Naive thymus-derived CD8-positive, alpha-beta T cell (primary cell): ENCODE data around the gene GPRASP1. TPM values are rescaled to one million over a fixed set of nuclear protein-coding genes. Genes with fewer than 3 reads are reported as not detected.

Source experiments
- ATAC-seq, 2 donors: fragments of 150-1000 bp; cut with Tn5 transposase in 1 of 2; sonication (Bioruptor Pico), chemical (Tn5 transposase) in 1 of 2; 1 replicate in 1 of 2; 2 replicates in 1 of 2; pipeline ENCODE4 v1.10.0; 2021; ENCODE audit warnings: mild to moderate bottlenecking in 2 of 2, moderate library complexity in 2 of 2
- POLR2A ChIA-PET: fragments of 350-600 bp; sonication (Branson Sonifier 250); formaldehyde crosslinking; loops from one replicate; lab custom pipeline; 2021; ENCODE audit warnings: antibody characterized with exemption; lab: Charles Lee
- DNase-seq, 10 donors: peaks; one replicate each; pipeline versions ENCODE4 v3.0.0 to v3.0.0-alpha.2; 2020 to 2022
- H3K27ac Mint-ChIP-seq, 10 donors: one replicate each; pipeline ENCODE4 v1.8.0; 2020 to 2022; ENCODE audit warnings: mild to moderate bottlenecking in 10 of 10, mixed read lengths in 10 of 10, moderate library complexity in 4 of 10, inconsistent platforms in 1 of 10
- H3K27me3 Mint-ChIP-seq, 5 donors: one replicate each; pipeline ENCODE4 v1.8.0; 2021 to 2022; ENCODE audit warnings: mixed read lengths in 5 of 5
- H3K36me3 Mint-ChIP-seq, 3 donors: one replicate each; pipeline ENCODE4 v1.8.0; 2020 to 2022; ENCODE audit warnings: mixed read lengths in 3 of 3, mild to moderate bottlenecking in 2 of 3, inconsistent platforms in 1 of 3
- H3K4me1 Mint-ChIP-seq, 4 donors: one replicate each; pipeline ENCODE4 v1.8.0; 2021 to 2022; ENCODE audit warnings: mixed read lengths in 4 of 4
- H3K4me3 Mint-ChIP-seq, 10 donors: one replicate each; pipeline ENCODE4 v1.8.0; 2020 to 2022; ENCODE audit warnings: mild to moderate bottlenecking in 10 of 10, mixed read lengths in 10 of 10, moderate library complexity in 6 of 10, inconsistent platforms in 1 of 10
- H3K9me3 Mint-ChIP-seq, 9 donors: one replicate each; pipeline ENCODE4 v1.8.0; 2020 to 2022; ENCODE audit warnings: mixed read lengths in 9 of 9, mild to moderate bottlenecking in 3 of 9, inconsistent platforms in 1 of 9, moderate library complexity in 1 of 9
- polyA plus RNA-seq, 3 donors: library from polyadenylated mRNA; unstranded; fragments of 300-500 nt; fragmentation: Illumina TruSeq; gene quantifications; one replicate each; pipeline ENCODE4 v1.2.3, GENCODE V29; 2021
- total RNA-seq, 8 experiments: library from RNA in 2 of 8; stranded (reverse) in 2 of 8; gene quantifications; one replicate each; pipeline ENCODE4 v1.2.3 and lab custom pipeline; 2021 to 2026

Gene GPRASP1
- total RNA-seq, result 10 to 100 TPM; 68.5 to 74.0 TPM
- polyA plus RNA-seq, result 10 to 100 TPM in 2 of 3 donors, 1 to 10 TPM in 1; 3.4 to 10.9 (median 10.6) TPM
- total RNA-seq (lab: John Stamatoyannopoulos, UW), result 19.0 to 329 (median 179) reads per million in 6 experiments

- peak within 1 kb of the TSS; percentile 96 to 99 (median 98) for H3K4me3 Mint-ChIP-seq
- peaks cover 0 to 8% (median 0%) of the 10 kb centered on the region in 9 donors for H3K9me3 Mint-ChIP-seq
- peaks cover 27 to 40% (median 33%) of the 10 kb centered on the region in 4 donors for H3K4me1 Mint-ChIP-seq
- DNase-seq, result peak; percentile 56 to 87 (median 71)
- POLR2A ChIA-PET, result interaction anchor here (1.5 to 1.9 kb wide), 2 partner anchors 9 to 52 kb away, joined by 7 to 15 read pairs; partner anchors contain the start of gene ARMCX5
- H3K27ac Mint-ChIP-seq, result peak within 1 kb of the TSS; percentile 97 to 100 (median 99)
- peak; percentile 66 to 67 for ATAC-seq
- peaks cover 13 to 28% (median 19%) of the 10 kb centered on the region in 3 donors for H3K36me3 Mint-ChIP-seq
- no peaks in the 10 kb centered on the region for H3K27me3 Mint-ChIP-seq
Observed at GRCh38 chrX:102651242-102652011, at the start of gene GPRASP1. Gene GPRASP1, plus strand, starts transcription at chrX:102651483. Its CDS starts 2,431 bp downstream, at chrX:102653914.

- ATAC-seq, result no peak
- DNase-seq, result no peak
- Mint-ChIP-seq H3K36me3 (peaks cover 0 to 29% (median 19%) of the 10 kb centered on the region in 3 donors), H3K4me1 (peaks cover 25 to 65% (median 63%) of the 10 kb centered on the region in 4 donors), H3K9me3 (no peaks in the 10 kb centered on the region), H3K27ac (peak overlapping the region in 4 of 10 donors; percentile 4 to 78 (median 42)), H3K4me3 (no peak overlapping the region), H3K27me3 (no peaks in the 10 kb centered on the region)
- POLR2A ChIA-PET, result no interaction called here
Observed at GRCh38 chrX:102604327-102604726, 47.0 kb upstream of the GPRASP1 start.

- peaks cover 22 to 62% (median 59%) of the 10 kb centered on the region in 4 donors for H3K4me1 Mint-ChIP-seq
- no peak overlapping the region for H3K4me3 Mint-ChIP-seq
- peaks cover 0 to 40% (median 30%) of the 10 kb centered on the region in 3 donors for H3K36me3 Mint-ChIP-seq
- POLR2A ChIA-PET, result no interaction called here
- H3K27ac Mint-ChIP-seq, result no peak overlapping the region
- no peaks in the 10 kb centered on the region for H3K27me3 Mint-ChIP-seq
- DNase-seq, result no peak
- peaks cover 0 to 4% (median 0%) of the 10 kb centered on the region in 9 donors for H3K9me3 Mint-ChIP-seq
- no peak for ATAC-seq
Observed at GRCh38 chrX:102606115-102606514, 45.2 kb upstream of the GPRASP1 start.

GRCh38 chrX:102610905-102611304 lies 40.4 kb upstream of the GPRASP1 start:
- Mint-ChIP-seq H3K27me3 (no peaks in the 10 kb centered on the region), H3K36me3 (peaks cover 5 to 63% (median 38%) of the 10 kb centered on the region in 3 donors), H3K4me1 (peaks cover 12 to 46% (median 39%) of the 10 kb centered on the region in 4 donors), H3K4me3 (no peak overlapping the region), H3K9me3 (peaks cover 0 to 4% (median 0%) of the 10 kb centered on the region in 9 donors), H3K27ac (no peak overlapping the region)
- no peak for ATAC-seq
- DNase-seq, result no peak
- POLR2A ChIA-PET, result no interaction called here

- peak overlapping the region in 7 of 10 donors; percentile 1 to 52 (median 38) for H3K4me3 Mint-ChIP-seq
- H3K36me3 Mint-ChIP-seq, result peaks cover 32 to 42% (median 40%) of the 10 kb centered on the region in 3 donors
- POLR2A ChIA-PET, result no interaction called here
Observed at GRCh38 chrX:102624105-102624504, 27.2 kb upstream of the GPRASP1 start.

GRCh38 chrX:102627640-102628039 lies 23.6 kb upstream of the GPRASP1 start:
- Mint-ChIP-seq H3K4me1 (peaks cover 11 to 27% (median 20%) of the 10 kb centered on the region in 4 donors), H3K36me3 (peaks cover 2 to 18% (median 10%) of the 10 kb centered on the region in 3 donors), H3K27ac (no peak overlapping the region), H3K4me3 (no peak overlapping the region), H3K27me3 (no peaks in the 10 kb centered on the region), H3K9me3 (peaks cover 0 to 8% (median 0%) of the 10 kb centered on the region in 9 donors)
- ATAC-seq (no peak), DNase-seq (peak in 2 of 10 donors; percentile 3 to 15)
- POLR2A ChIA-PET, result no interaction called here

More at GRCh38 chrX:102624105-102624504, 27.2 kb upstream of the GPRASP1 start:
- ATAC-seq, result no peak
- Mint-ChIP-seq H3K27me3 (no peaks in the 10 kb centered on the region), H3K4me1 (peaks cover 11 to 32% (median 22%) of the 10 kb centered on the region in 4 donors), H3K9me3 (peaks cover 0 to 35% (median 10%) of the 10 kb centered on the region in 9 donors), H3K27ac (peak overlapping the region in 9 of 10 donors; percentile 2 to 80 (median 56))
- no peak for DNase-seq

- POLR2A ChIA-PET, result no interaction called here
- H3K4me3 Mint-ChIP-seq, result no peak overlapping the region
- H3K36me3 Mint-ChIP-seq, result peaks cover 10 to 17% (median 10%) of the 10 kb centered on the region in 3 donors
- H3K27ac Mint-ChIP-seq, result no peak overlapping the region
- DNase-seq (no peak), ATAC-seq (no peak)
- H3K9me3 Mint-ChIP-seq, result peaks cover 0 to 18% (median 4%) of the 10 kb centered on the region in 9 donors
- peaks cover 0 to 2% (median 0%) of the 10 kb centered on the region in 4 donors for H3K4me1 Mint-ChIP-seq
- H3K27me3 Mint-ChIP-seq, result no peaks in the 10 kb centered on the region
Observed at GRCh38 chrX:102637561-102637960, 13.7 kb upstream of the GPRASP1 start.

GRCh38 chrX:102650903-102651241 lies 411 bp upstream of the GPRASP1 start:
- H3K27ac Mint-ChIP-seq, result peak overlapping the region in 9 of 10 donors; percentile 97 to 99 (median 99)
- peak overlapping the region; percentile 96 to 99 (median 98) for H3K4me3 Mint-ChIP-seq
- ATAC-seq, result peak in 1 of 2 donors; percentile 28
- H3K4me1 Mint-ChIP-seq, result peaks cover 23 to 35% (median 28%) of the 10 kb centered on the region in 4 donors
- H3K36me3 Mint-ChIP-seq, result peaks cover 9 to 25% (median 15%) of the 10 kb centered on the region in 3 donors
- DNase-seq, result peak in 1 of 10 donors; percentile 7
- POLR2A ChIA-PET, result interaction anchor here (1.5 to 1.9 kb wide), 2 partner anchors 9 to 51 kb away, joined by 7 to 15 read pairs; partner anchors contain the start of gene ARMCX5
- peaks cover 0 to 4% (median 0%) of the 10 kb centered on the region in 9 donors for H3K9me3 Mint-ChIP-seq
- H3K27me3 Mint-ChIP-seq, result no peaks in the 10 kb centered on the region

GRCh38 chrX:102652031-102652688 lies 877 bp downstream of the GPRASP1 start:
- peak overlapping the region; percentile 91 to 99 (median 96) for H3K27ac Mint-ChIP-seq
- peaks cover 13 to 25% (median 15%) of the 10 kb centered on the region in 3 donors for H3K36me3 Mint-ChIP-seq
- peak overlapping the region; percentile 88 to 99 (median 96) for H3K4me3 Mint-ChIP-seq
- peaks cover 27 to 47% (median 35%) of the 10 kb centered on the region in 4 donors for H3K4me1 Mint-ChIP-seq
- ATAC-seq, result peak; percentile 70 to 75
- DNase-seq, result peak; percentile 23 to 88 (median 69)
- peaks cover 0 to 8% (median 0%) of the 10 kb centered on the region in 9 donors for H3K9me3 Mint-ChIP-seq
- POLR2A ChIA-PET, result interaction anchor here (1.5 to 1.9 kb wide), 2 partner anchors 8 to 53 kb away, joined by 7 to 15 read pairs; partner anchors contain the start of gene ARMCX5
- no peaks in the 10 kb centered on the region for H3K27me3 Mint-ChIP-seq

- Mint-ChIP-seq H3K27me3 (no peaks in the 10 kb centered on the region), H3K9me3 (peaks cover 0 to 8% (median 0%) of the 10 kb centered on the region in 9 donors), H3K36me3 (peaks cover 13 to 25% (median 15%) of the 10 kb centered on the region in 3 donors), H3K27ac (peak overlapping the region in 5 of 10 donors; percentile 7 to 66 (median 49)), H3K4me3 (no peak overlapping the region), H3K4me1 (peaks cover 32 to 65% (median 48%) of the 10 kb centered on the region in 4 donors)
- POLR2A ChIA-PET, result no interaction called here
- no peak for DNase-seq
- ATAC-seq, result no peak
Observed at GRCh38 chrX:102654696-102655095, 3.4 kb downstream of the GPRASP1 start.

- peak overlapping the region in 9 of 10 donors; percentile 19 to 85 (median 55) for H3K4me3 Mint-ChIP-seq
- ATAC-seq (no peak), DNase-seq (no peak)
- no peaks in the 10 kb centered on the region for H3K27me3 Mint-ChIP-seq
- H3K27ac Mint-ChIP-seq, result peak overlapping the region in 6 of 10 donors; percentile 3 to 82 (median 46)
- peaks cover 25 to 53% (median 41%) of the 10 kb centered on the region in 4 donors for H3K4me1 Mint-ChIP-seq
- H3K36me3 Mint-ChIP-seq, result peaks cover 9 to 23% (median 11%) of the 10 kb centered on the region in 3 donors
- H3K9me3 Mint-ChIP-seq, result peaks cover 0 to 8% (median 0%) of the 10 kb centered on the region in 9 donors
- POLR2A ChIA-PET, result interaction anchor here (0.7 kb wide), 1 partner anchor 12 kb away, joined by 4 read pairs; no protein-coding TSS in a partner anchor
Observed at GRCh38 chrX:102658556-102658955, 7.3 kb downstream of the GPRASP1 start.
